ENCODE results near the gene RPS6KC1. TPM values are rescaled to one million over a fixed set of nuclear protein-coding genes. Genes with fewer than 3 reads are reported as not detected.

The RPS6KC1 gene
- total and polyA plus RNA-seq, 3 donors from 2014 or later, result 32.2 to 60.2 (median 55.5) TPM

- DNase-seq, result no peak
- intact Hi-C loops (cut with DNase I; ENCODE audit: low total_unique reads), result no loop called here
These were observed 3.9 kb downstream of the RPS6KC1 start for GRCh38 chr1:213054733-213055591.

GRCh38 chr1:213055767-213056166 lies 4.7 kb downstream of the RPS6KC1 start:
- Histone ChIP-seq H3K4me3 (no peak overlapping the region), H3K4me1 (peaks cover 14% of the 10 kb centered on the region), H3K36me3 (ENCODE audit: low read depth, missing control alignments) (no peaks in the 10 kb centered on the region), H3K27me3 (no peaks in the 10 kb centered on the region), H3K9me3 (no peaks in the 10 kb centered on the region), H3K27ac (no peak overlapping the region)
- TF ChIP-seq POLR2A (IDR thresholded peaks at IDR 0.05), result no peak
- no peak for TF ChIP-seq CTCF (IDR thresholded peaks at IDR 0.05)
- WGBS, 2 donors, result 82 to 86% methylated on average over 3 of the region's 3 CpGs
- DNase-seq, result no peak
- intact Hi-C loops (cut with DNase I; ENCODE audit: low total_unique reads), result no loop called here

More at GRCh38 chr1:213054733-213055591, 3.9 kb downstream of the RPS6KC1 start:
- H3K27ac ChIP-seq, result no peak overlapping the region
- TF ChIP-seq CTCF (IDR thresholded peaks at IDR 0.05), result no peak
- no peak for TF ChIP-seq POLR2A (IDR thresholded peaks at IDR 0.05)
- H3K9me3 ChIP-seq, result no peaks in the 10 kb centered on the region
- H3K4me1 ChIP-seq, result peaks cover 14% of the 10 kb centered on the region
- no peaks in the 10 kb centered on the region for H3K27me3 ChIP-seq
- no peak overlapping the region for H3K4me3 ChIP-seq
- no peaks in the 10 kb centered on the region for H3K36me3 ChIP-seq (ENCODE audit: low read depth, missing control alignments)

- WGBS, 2 donors, result 67 to 79% methylated on average over 5 of the region's 5 CpGs
- TF ChIP-seq POLR2A (IDR thresholded peaks at IDR 0.05), result no peak
- TF ChIP-seq CTCF (IDR thresholded peaks at IDR 0.05), result no peak
- Histone ChIP-seq H3K4me3 (no peak overlapping the region), H3K27me3 (no peaks in the 10 kb centered on the region), H3K9me3 (no peaks in the 10 kb centered on the region), H3K27ac (peak overlapping the region; percentile 2 to 48), H3K36me3 (ENCODE audit: low read depth, missing control alignments) (no peaks in the 10 kb centered on the region), H3K4me1 (peaks cover 14% of the 10 kb centered on the region)
- DNase-seq, result peak; percentile 79
- intact Hi-C loops (cut with DNase I; ENCODE audit: low total_unique reads), result no loop called here
These were observed 6.4 kb downstream of the RPS6KC1 start for GRCh38 chr1:213057264-213058059.

- TF ChIP-seq CTCF (IDR thresholded peaks at IDR 0.05) (no peak), POLR2A (IDR thresholded peaks at IDR 0.05) (no peak)
- peaks cover 14% of the 10 kb centered on the region for H3K4me1 ChIP-seq
- H3K36me3 ChIP-seq (ENCODE audit: low read depth, missing control alignments), result no peaks in the 10 kb centered on the region
These were observed 9.8 kb downstream of the RPS6KC1 start for GRCh38 chr1:213060836-213061235.

More at GRCh38 chr1:213060836-213061235, 9.8 kb downstream of the RPS6KC1 start:
- Histone ChIP-seq H3K27ac (no peak overlapping the region), H3K4me3 (no peak overlapping the region), H3K27me3 (no peaks in the 10 kb centered on the region), H3K9me3 (no peaks in the 10 kb centered on the region)
- 95 to 96% methylated on average over 2 of the region's 2 CpGs for WGBS, 2 donors
- DNase-seq, result no peak
- intact Hi-C loops (cut with DNase I; ENCODE audit: low total_unique reads), result no loop called here
